ENCODE results near the gene CNOT6. TPM values are rescaled to one million over a fixed set of nuclear protein-coding genes. Genes with fewer than 3 reads are reported as not detected.

CNOT6 gene
- total RNA-seq, 1 experiment from 2014 or later, result 10.6 TPM

DNA sequence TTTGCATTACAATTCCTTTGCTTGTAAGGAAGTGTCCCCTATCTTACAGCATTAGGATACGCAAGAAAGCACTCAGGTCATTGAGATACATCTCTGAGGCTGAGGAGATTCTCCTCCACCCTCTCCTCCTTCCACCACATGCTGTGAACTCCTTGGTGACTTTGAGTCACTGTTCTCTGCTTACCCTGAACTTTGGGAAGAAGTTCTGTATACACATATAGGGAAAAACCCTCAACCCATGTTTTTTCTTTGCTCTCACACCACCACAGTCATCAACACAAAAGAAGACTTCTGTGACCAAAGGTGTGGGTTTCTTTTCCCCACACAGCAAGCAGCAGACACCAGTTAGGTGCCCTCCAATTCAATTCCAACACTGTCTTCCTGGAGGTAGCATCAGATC, 38.1 kb downstream of the CNOT6 start:
- CTCF ChIA-PET, result no interaction called here
- Histone ChIP-seq H3F3A (ENCODE audit: low read length, unreplicated experiment) (no peaks in the 10 kb centered on the region), H3K27me3 (ENCODE audit: low read length) (no peaks in the 10 kb centered on the region), H4K20me1 (ENCODE audit: low read length) (no peaks in the 10 kb centered on the region), H3K27ac (ENCODE audit: low read length) (no peak overlapping the region), H3K36me3 (ENCODE audit: low read depth, low read length) (peaks cover 5% of the 10 kb centered on the region; the same call in 1 of the 2 replicates), H3K9me2 (replicated peaks; ENCODE audit: low read length) (no peaks in the 10 kb centered on the region), H3K9ac (ENCODE audit: low read length) (no peak overlapping the region), H3K4me2 (ENCODE audit: low read length) (no peak overlapping the region), H3K9me3 (ENCODE audit: low read length) (no peaks in the 10 kb centered on the region), H3K4me3 (ENCODE audit: low read length) (no peak overlapping the region), H3K79me2 (ENCODE audit: low read length) (peaks cover 28% of the 10 kb centered on the region), H3K4me1 (ENCODE audit: insufficient read depth, low read length) (no peaks in the 10 kb centered on the region), H2AFZ (ENCODE audit: low read length) (no peak overlapping the region)
- no peak for DNase-seq
- TF ChIP-seq EZH2 (IDR thresholded peaks at IDR 0.05; ENCODE audit: low read length, unreplicated experiment) (no peak), EZH2phosphoT487 (IDR thresholded peaks at IDR 0.05; ENCODE audit: borderline replicate concordance, low read length) (no peak)
- TF ChIP-seq, protein P1, sequence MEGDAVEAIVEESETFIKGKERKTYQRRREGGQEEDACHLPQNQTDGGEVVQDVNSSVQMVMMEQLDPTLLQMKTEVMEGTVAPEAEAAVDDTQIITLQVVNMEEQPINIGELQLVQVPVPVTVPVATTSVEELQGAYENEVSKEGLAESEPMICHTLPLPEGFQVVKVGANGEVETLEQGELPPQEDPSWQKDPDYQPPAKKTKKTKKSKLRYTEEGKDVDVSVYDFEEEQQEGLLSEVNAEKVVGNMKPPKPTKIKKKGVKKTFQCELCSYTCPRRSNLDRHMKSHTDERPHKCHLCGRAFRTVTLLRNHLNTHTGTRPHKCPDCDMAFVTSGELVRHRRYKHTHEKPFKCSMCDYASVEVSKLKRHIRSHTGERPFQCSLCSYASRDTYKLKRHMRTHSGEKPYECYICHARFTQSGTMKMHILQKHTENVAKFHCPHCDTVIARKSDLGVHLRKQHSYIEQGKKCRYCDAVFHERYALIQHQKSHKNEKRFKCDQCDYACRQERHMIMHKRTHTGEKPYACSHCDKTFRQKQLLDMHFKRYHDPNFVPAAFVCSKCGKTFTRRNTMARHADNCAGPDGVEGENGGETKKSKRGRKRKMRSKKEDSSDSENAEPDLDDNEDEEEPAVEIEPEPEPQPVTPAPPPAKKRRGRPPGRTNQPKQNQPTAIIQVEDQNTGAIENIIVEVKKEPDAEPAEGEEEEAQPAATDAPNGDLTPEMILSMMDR (conservative IDR thresholded peaks at IDR 0.05; ENCODE audit: low read depth, low read length), result no peak
- POLR2A ChIA-PET (ENCODE audit: unreplicated experiment), result no interaction called here
- intact Hi-C loops (cut with micrococcal nuclease), result no loop called here
- BruUV-seq (replicated peaks), result no TSS peak
- no peak for ATAC-seq

DNA sequence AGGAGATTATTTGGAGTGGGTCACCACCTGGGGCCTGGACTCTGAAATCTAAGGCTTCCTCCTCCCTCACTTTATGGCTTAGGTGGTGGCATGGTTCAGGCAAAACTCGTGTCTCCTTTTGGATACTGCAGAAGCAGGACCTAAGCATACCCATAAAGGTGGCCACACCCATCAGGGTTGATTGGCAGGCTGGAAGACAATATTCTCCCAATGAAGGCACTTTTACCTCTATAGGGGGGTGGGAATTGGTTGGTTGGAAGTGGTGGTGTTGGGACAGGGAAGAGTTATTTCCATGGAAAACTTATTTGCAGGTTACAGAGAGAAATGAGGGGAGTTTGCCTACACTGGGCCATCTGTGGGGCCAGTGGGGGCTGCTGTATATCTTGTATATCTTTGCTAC, 39.7 kb downstream of the CNOT6 start:
- H3K27ac ChIP-seq (ENCODE audit: low read length), result no peak overlapping the region
- no peak overlapping the region for H3K9ac ChIP-seq (ENCODE audit: low read length)
- no peak for ATAC-seq
- no peak overlapping the region for H3K4me2 ChIP-seq (ENCODE audit: low read length)
- no peaks in the 10 kb centered on the region for H4K20me1 ChIP-seq (ENCODE audit: low read length)
- no peaks in the 10 kb centered on the region for H3F3A ChIP-seq (ENCODE audit: low read length, unreplicated experiment)
- H3K9me2 ChIP-seq (replicated peaks; ENCODE audit: low read length), result no peaks in the 10 kb centered on the region
- no peak for DNase-seq
- ChIA-PET POLR2A (ENCODE audit: unreplicated experiment) (no interaction called here), CTCF (no interaction called here)
- H3K36me3 ChIP-seq (ENCODE audit: low read depth, low read length), result peaks cover 5% of the 10 kb centered on the region; the same call in 1 of the 2 replicates
- no peak overlapping the region for H2AFZ ChIP-seq (ENCODE audit: low read length)
- BruUV-seq (replicated peaks), result no TSS peak
- H3K4me1 ChIP-seq (ENCODE audit: insufficient read depth, low read length), result no peaks in the 10 kb centered on the region
- peaks cover 21% of the 10 kb centered on the region; the same call in 1 of the 2 replicates for H3K79me2 ChIP-seq (ENCODE audit: low read length)
- no peaks in the 10 kb centered on the region for H3K27me3 ChIP-seq (ENCODE audit: low read length)
- intact Hi-C loops (cut with micrococcal nuclease), result no loop called here
- TF ChIP-seq EZH2phosphoT487 (IDR thresholded peaks at IDR 0.05; ENCODE audit: borderline replicate concordance, low read length) (no peak), EZH2 (IDR thresholded peaks at IDR 0.05; ENCODE audit: low read length, unreplicated experiment) (no peak)
- TF ChIP-seq, protein P1 (conservative IDR thresholded peaks at IDR 0.05; ENCODE audit: low read depth, low read length), result no peak
- H3K9me3 ChIP-seq (ENCODE audit: low read length), result no peaks in the 10 kb centered on the region
- no peak overlapping the region for H3K4me3 ChIP-seq (ENCODE audit: low read length)

DNA sequence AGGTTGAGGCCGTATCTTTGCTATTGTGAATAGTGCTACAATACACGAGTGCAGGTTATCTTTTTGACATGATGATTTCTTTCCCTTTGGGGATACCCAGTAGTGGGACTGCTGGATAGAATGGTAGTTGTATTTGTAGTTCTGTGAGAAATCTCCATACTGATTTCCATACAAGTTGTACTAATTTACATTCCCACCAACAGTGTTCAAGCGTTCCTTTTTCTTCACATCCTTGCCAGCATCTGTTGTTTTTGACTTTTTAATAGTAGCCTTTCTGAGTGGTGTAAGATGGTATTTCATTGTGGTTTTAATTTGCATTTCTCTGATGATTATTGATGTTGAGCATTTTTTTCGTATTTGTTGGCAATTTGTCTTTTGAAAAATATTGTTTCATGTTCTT, 41.4 kb downstream of the CNOT6 start:
- no peak overlapping the region for H3K27ac ChIP-seq (ENCODE audit: low read length)
- no peak overlapping the region for H3K9ac ChIP-seq (ENCODE audit: low read length)
- no peak overlapping the region for H2AFZ ChIP-seq (ENCODE audit: low read length)
- H3K79me2 ChIP-seq (ENCODE audit: low read length), result peaks cover 26% of the 10 kb centered on the region; the same call in 1 of the 2 replicates
- TF ChIP-seq EZH2phosphoT487 (IDR thresholded peaks at IDR 0.05; ENCODE audit: borderline replicate concordance, low read length) (no peak), EZH2 (IDR thresholded peaks at IDR 0.05; ENCODE audit: low read length, unreplicated experiment) (no peak)
- TF ChIP-seq, protein P1 (conservative IDR thresholded peaks at IDR 0.05; ENCODE audit: low read depth, low read length), result no peak
- H4K20me1 ChIP-seq (ENCODE audit: low read length), result no peaks in the 10 kb centered on the region
- no peaks in the 10 kb centered on the region for H3K9me3 ChIP-seq (ENCODE audit: low read length)
- POLR2A ChIA-PET (ENCODE audit: unreplicated experiment), result no interaction called here
- H3F3A ChIP-seq (ENCODE audit: low read length, unreplicated experiment), result no peaks in the 10 kb centered on the region
- BruUV-seq (replicated peaks), result no TSS peak
- no peak for DNase-seq
- no peaks in the 10 kb centered on the region for H3K4me1 ChIP-seq (ENCODE audit: insufficient read depth, low read length)
- H3K4me2 ChIP-seq (ENCODE audit: low read length), result no peak overlapping the region
- ATAC-seq, result no peak
- no peaks in the 10 kb centered on the region for H3K27me3 ChIP-seq (ENCODE audit: low read length)
- H3K9me2 ChIP-seq (replicated peaks; ENCODE audit: low read length), result no peaks in the 10 kb centered on the region
- H3K4me3 ChIP-seq (ENCODE audit: low read length), result no peak overlapping the region
- no peaks in the 10 kb centered on the region for H3K36me3 ChIP-seq (ENCODE audit: low read depth, low read length)
- CTCF ChIA-PET, result no interaction called here
- intact Hi-C loops (cut with micrococcal nuclease), result no loop called here

Measured in PC-3 (cell line).